HG03108 (cell line): Measurements from ENCODE around the gene KLK1.
"Not testable (repeated sequence)": the region's sequence is repeated elsewhere in the genome, so short reads cannot be mapped to it uniquely, and the experiment has no call there.

Source experiments
- ATAC-seq: cut with Tn5 transposase; IDR thresholded peaks from one replicate; pipeline ENCODE4 v1.9.1; 2021; ENCODE audit warnings: moderate library complexity; ENCODE audit not compliant: unreplicated experiment

KLK1 gene

DNA sequence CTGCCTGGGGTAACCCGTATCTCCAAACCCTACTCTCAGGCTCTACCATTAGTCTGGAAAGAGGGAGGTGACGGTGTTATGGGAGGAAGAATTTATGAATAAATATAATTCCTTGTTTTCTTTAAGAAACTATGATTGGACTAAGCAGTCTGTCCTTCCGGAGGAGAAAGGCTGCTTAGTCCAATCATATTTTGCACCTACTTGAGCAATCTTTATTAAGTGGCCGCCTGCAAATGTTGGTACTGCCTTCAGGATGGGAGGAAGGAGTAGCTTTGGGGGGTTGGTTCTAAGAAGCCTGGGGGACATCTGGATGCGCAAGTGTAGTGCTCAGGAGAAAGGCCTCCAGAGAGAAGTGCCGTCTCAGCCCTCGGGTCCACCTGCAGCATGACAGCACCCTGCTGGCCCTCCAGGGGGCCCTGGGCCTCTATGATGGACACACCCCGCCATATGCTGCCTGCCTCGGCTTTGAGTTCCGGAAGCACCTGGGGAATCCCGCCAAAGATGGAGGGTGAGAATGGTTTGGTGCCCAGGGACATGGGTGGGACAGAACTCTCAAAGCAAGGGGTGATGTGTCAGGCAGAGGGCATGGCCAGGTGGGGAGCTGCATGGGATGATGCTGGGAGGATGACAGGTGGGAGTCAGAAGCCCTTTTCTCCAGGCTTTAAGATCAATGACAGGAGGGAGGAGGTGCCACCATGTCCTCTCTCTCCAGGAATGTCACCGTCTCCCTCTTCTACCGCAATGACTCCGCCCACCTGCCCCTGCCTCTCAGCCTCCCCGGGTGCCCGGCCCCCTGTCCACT, 29.3 kb downstream of the KLK1 start:
- ATAC-seq = no peak

GRCh38 chr19:50793558-50794065, 30.0 kb downstream of the KLK1 start:
- ATAC-seq = no peak

DNA sequence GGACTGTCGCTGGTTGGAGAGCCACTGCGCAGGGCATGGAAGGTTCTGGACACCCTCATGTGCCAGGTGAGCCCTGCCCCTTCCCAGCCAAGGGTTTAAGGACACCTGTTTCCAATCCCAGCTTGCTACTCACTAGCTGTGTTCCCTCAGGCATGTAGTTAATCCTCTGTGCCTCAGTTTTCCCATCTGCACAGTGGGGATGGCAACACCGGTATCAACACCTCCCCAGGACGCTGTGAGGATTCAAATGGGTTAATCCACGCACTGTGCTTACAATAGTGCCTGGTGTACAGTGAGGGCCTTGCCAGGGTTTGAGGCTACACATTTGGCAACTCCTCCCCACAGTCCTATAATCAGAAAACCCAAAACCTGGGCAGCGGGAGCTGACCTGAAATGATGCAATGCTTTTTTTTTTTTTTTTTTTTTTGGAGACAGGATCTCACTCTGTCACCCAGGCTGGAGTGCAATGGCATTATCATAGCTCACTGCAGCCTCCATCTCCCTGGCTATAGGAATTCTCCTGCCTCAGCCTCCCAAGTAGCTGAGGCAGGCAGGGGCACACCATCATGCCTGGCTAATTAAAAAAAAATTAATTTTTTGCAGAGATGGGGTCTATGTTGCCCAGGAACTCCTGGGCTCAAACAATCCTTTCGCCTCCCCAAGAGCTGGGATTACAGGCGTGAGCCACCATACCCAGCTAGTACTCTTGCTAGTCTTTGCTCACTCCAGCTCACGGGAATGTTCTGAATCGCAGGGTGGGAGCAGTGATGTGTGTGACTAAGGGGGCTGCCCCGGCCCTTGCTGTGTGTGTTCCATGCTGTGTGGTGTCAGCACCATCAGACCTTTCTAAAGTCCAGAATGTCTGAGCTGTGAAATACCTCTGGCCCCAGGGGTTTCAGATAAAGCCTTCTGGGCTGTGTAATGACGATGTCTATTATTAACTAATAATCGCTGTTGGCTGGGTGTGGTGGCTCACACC, 31.0 kb downstream of the KLK1 start:
- ATAC-seq = no peak

DNA sequence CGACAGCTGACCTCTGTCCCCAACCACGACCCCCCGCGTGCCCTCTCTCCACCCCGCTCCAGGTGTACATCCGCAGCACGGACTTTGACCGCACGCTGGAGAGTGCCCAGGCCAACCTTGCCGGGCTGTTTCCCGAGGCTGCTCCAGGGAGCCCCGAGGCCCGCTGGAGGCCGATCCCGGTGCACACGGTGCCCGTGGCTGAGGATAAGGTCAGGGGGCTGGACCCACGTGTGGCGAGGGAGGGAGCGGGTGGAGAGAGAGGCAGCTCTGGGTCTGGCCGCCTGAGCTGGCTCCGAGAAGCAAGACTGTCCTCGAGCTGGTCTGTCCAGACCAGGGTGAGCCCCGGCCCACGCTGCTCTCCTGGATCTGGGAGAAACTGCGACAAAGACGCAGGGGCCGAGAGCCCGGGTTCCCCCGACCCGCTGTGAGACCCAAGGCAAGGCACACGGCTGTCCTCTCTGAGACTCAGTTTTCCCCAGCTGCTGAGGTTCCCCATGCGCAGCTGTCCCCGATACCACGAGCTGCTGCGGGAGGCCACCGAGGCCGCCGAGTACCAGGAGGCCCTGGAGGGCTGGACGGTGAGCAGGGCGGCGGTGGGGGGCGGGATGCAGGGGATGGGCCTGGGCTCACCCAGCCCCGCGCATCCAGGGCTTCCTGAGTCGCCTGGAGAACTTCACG, 31.9 kb downstream of the KLK1 start:
- ATAC-seq = no peak

- no peak for ATAC-seq
These were observed 32.6 kb downstream of the KLK1 start for GRCh38 chr19:50790922-50791467.

DNA sequence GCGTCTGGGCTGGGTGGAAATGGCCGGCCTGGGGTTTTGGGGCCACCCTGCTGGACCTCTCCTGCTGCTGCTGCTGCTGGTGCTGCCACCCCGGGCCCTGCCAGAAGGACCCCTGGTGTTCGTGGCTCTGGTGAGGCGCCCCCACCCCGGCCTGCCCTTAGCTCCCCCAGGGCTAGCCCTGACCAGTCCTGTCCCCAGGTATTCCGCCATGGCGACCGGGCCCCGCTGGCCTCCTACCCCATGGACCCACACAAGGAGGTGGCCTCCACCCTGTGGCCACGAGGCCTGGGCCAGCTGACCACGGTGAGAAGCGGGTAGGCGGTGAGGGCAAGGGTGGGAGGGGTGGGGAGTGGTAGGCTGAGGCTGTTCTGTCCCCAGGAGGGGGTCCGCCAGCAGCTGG, 33.2 kb downstream of the KLK1 start, which contains the start of gene ACP4:
Gene ACP4 (plus strand): TSS at position 20 of the 400 bp plus-strand sequence. CDS start 0 bp downstream, at position 20.
- ATAC-seq = no peak

DNA sequence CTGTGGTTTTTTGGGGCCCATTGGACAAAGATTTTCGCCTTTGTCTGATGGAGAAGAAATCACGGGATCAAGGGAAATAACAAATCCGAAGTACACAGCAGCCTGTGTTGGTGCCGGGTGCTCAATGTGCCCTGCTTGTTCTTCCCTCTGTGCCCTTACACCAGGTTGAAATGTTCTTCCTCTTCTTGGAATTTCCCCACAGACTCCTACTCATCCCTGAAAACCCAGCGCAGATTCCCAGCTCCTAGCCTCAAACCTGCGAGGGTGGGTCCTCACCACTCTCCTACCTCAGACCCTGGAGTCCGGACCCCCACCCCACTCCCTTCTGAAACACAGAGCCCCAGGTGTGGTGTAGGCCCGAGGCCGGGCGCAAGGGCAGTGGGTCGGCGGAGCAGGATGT, 38.3 kb downstream of the KLK1 start:
- no peak for ATAC-seq

DNA sequence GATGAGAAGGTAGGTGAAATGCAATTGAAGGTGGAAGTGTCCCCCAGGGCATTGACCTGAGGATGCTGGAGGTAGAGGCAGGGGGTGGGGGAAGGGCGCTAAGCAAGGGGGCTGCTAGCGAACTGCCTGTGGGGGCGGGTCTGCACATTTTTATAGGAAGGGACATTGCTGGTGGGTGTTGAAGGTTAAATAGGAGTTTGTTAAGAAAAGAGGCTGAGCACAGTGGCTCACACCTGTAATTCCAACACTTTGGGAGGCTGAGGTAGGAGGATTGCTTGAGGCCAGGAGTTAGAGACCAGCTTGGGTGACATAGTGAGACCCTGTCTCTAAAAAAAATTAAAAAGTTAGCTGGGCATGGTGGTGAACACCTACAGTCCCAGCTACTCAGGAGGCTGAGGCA, 38.9 kb downstream of the KLK1 start:
- ATAC-seq = no peak

- not testable (repeated sequence) for ATAC-seq
These were observed 39.8 kb downstream of the KLK1 start for GRCh38 chr19:50783848-50784152.

DNA sequence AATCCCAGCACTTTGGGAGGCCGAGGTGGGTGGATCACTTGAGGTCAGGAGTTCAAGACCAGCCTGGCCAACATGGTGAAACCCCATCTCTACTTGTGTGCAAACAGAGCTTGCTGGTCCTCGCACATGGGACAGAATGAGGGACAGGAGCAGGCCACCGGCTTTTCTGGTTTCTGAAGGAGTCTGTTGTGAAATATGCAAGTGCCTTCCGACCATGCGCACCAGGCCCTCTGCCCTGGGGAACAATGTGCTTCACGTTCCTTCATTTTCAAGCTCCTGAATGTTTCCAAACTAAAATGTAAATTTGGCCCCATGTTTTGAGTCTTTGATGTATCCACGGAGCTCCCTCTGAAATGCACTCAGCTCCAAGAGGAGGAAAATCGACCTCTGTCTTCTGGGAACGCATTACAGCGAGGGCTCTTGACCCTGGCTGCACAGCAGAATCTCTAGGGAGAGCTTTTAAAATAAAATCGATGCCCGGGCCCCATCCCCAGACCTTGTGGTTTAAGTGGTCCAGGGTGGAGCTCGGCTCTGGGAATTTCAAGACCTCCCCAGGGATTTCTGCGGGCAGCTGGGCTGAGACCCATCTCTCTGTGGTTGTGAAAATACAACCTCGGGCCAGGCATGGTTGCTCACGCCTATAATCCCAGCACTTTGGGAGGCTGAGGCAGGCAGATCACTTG, 42.7 kb downstream of the KLK1 start:
- ATAC-seq = no peak

GRCh38 chr19:50779504-50780457, 43.8 kb downstream of the KLK1 start:
- ATAC-seq = no peak

GRCh38 chr19:50778906-50779430, 44.6 kb downstream of the KLK1 start:
- ATAC-seq = no peak

- no peak for ATAC-seq
These were observed 45.7 kb downstream of the KLK1 start for GRCh38 chr19:50777830-50778303.

DNA sequence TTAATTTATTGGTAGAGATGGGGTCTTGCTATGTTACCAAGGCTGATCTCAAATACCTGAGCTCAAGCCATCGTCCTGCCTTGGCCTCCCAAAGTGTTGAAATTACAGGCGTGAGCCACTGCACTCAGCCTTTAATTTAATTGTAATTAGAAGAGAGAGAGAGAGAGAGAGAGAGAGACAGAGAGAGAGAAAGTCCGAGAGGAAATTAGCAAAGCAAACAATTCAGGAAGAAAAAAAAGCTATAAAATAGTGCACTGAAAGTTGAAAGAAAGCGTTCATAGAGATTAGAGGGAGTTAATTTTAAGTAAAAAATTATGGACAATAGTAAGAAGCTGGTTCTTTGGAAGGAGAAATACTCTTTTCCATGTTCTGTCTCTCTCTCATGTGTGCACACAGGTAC, 46.3 kb downstream of the KLK1 start:
- no peak for ATAC-seq

DNA sequence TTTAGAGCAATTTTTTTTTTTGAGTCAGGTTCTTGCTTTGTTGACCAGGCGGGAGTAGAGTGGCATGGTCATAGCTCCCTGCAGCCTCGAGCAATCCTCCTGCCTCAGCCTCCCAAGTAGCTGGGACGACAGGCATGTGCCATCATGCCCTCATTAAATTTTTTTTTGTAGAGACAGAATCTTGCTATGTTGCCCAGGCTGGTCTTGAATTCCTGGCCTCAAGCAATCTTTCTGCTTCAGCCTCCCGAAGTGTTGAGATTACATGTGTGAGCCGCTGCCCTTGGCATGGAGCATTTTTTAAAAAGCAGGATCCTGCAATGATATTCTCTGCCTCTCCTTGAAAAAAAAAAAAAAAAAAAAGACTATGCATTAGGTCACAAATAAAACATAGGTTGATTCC, 47.5 kb downstream of the KLK1 start:
- no peak for ATAC-seq

DNA sequence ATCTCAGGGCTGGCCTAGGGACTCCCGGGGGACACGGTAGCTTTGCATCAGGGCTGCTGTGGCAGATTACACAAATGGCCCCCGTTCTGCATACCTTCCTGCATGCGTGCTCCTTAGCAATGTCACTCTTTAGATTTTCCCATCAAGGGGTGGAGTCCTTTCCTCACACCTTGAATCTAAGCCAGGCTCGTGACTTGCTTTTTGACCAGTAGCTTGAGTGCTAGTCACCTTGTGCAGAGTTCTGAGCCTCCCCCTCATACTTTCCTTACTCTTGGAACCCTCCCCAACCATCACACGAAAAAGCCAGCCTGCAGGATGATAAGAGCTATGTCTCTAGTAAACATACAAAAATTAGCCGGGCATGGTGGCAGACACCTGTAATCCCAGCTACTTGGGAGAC, 50.1 kb downstream of the KLK1 start:
- ATAC-seq = not testable (repeated sequence)

GRCh38 chr19:50772912-50773311, 50.7 kb downstream of the KLK1 start:
- not testable (repeated sequence) for ATAC-seq

- ATAC-seq = no peak
These were observed 51.1 kb downstream of the KLK1 start for GRCh38 chr19:50772476-50772875.

GRCh38 chr19:50770888-50771287, 52.7 kb downstream of the KLK1 start:
- no peak for ATAC-seq
